HepG2 (cell line): ENCODE results near the gene SLC13A3. TPM values are rescaled to one million over a fixed set of nuclear protein-coding genes. Genes with fewer than 3 reads are reported as not detected.

Experiments
- CBX2 ChIP-seq, 2 experiments: fragments of 200-600 bp in 1 of 2; sonication (generic); formaldehyde crosslinking in 1 of 2; IDR thresholded peaks; 2 replicates each; pipeline versions ENCODE4 v1.7.0 to v1.8.1; 2018 to 2022; ENCODE audit warnings: low read depth in 2 of 2, low read length in 1 of 2, mild to moderate bottlenecking in 1 of 2, missing genetic modification reagents in 1 of 2
- CENPT ChIP-seq: sonication (generic); formaldehyde crosslinking; IDR thresholded peaks from 2 replicates; pipeline ENCODE4 v1.8.0; 2022; ENCODE audit warnings: low read depth, mild to moderate bottlenecking, moderate library complexity, missing genetic modification reagents
- CREBL2 ChIP-seq: sonication (generic); formaldehyde crosslinking; IDR thresholded peaks from 2 replicates; pipeline ENCODE4 v1.8.1; 2023; ENCODE audit warnings: missing genetic modification reagents, mild to moderate bottlenecking, borderline replicate concordance
- FOXK1 ChIP-seq: sonication (generic); formaldehyde crosslinking; IDR thresholded peaks from 2 replicates; pipeline ENCODE4 v1.4.0; 2020; ENCODE audit warnings: low read depth, missing genetic modification reagents, borderline replicate concordance
- GATA4 ChIP-seq: sonication (generic); IDR thresholded peaks from 2 replicates; pipeline ENCODE4 v1.6.1; 2016; ENCODE audit warnings: antibody characterized with exemption, low read depth, borderline replicate concordance
- HINFP ChIP-seq: sonication (generic); formaldehyde crosslinking; IDR thresholded peaks from 2 replicates; pipeline ENCODE4 v1.4.0; 2020; ENCODE audit warnings: low read depth, mild to moderate bottlenecking, missing genetic modification reagents
- HMGXB4 ChIP-seq, 2 experiments: sonication (generic) in 1 of 2; formaldehyde crosslinking in 1 of 2; IDR thresholded peaks; 2 replicates each; pipeline versions ENCODE4 v1.4.0 to v1.6.1; 2018 to 2020; ENCODE audit warnings: missing genetic modification reagents in 2 of 2, borderline replicate concordance in 1 of 2, low read depth in 1 of 2, mild to moderate bottlenecking in 1 of 2, missing biosample characterization in 1 of 2
- HNRNPLL ChIP-seq: fragments of 200-400 bp; formaldehyde crosslinking; IDR thresholded peaks from 2 replicates; pipeline ENCODE4 v1.6.1; 2017; ENCODE audit warnings: mild to moderate bottlenecking, low read depth, low read length; ENCODE audit not compliant: poor library complexity, severe bottlenecking
- KDM2A ChIP-seq: sonication (generic); formaldehyde crosslinking; IDR thresholded peaks from 2 replicates; pipeline ENCODE4 v1.4.0; 2020; ENCODE audit warnings: low read depth, missing genetic modification reagents, borderline replicate concordance
- KDM5A ChIP-seq: fragments of 200-600 bp; sonication (generic); IDR thresholded peaks from 2 replicates; pipeline ENCODE4 v1.7.0; 2018; ENCODE audit warnings: antibody characterized with exemption, mild to moderate bottlenecking, low read length, borderline replicate concordance
- MBD4 ChIP-seq: IDR thresholded peaks from 2 replicates; pipeline ENCODE4 v1.6.1; 2012; ENCODE audit warnings: low read length, inconsistent platforms, borderline replicate concordance
- NFYC ChIP-seq: IDR thresholded peaks from 2 replicates; pipeline ENCODE4 v1.6.1; 2016; ENCODE audit warnings: missing genetic modification reagents, missing compliant biosample characterization
- ONECUT2 ChIP-seq: sonication (generic); formaldehyde crosslinking; IDR thresholded peaks from 2 replicates; pipeline ENCODE4 v1.4.0; 2020; ENCODE audit warnings: missing genetic modification reagents
- RARA ChIP-seq: IDR thresholded peaks from 2 replicates; pipeline ENCODE4 v1.6.1; 2016; ENCODE audit warnings: missing genetic modification reagents, missing compliant biosample characterization
- RBAK ChIP-seq: sonication (generic); formaldehyde crosslinking; IDR thresholded peaks from 2 replicates; pipeline ENCODE4 v1.5.1; 2020; ENCODE audit warnings: mild to moderate bottlenecking, missing genetic modification reagents
- REL ChIP-seq: sonication (generic); formaldehyde crosslinking; conservative IDR thresholded peaks from 2 replicates; pipeline ENCODE4 v1.8.0; 2022; ENCODE audit warnings: mild to moderate bottlenecking, missing genetic modification reagents, moderate library complexity
- SALL1 ChIP-seq: sonication (generic); formaldehyde crosslinking; IDR thresholded peaks from 2 replicates; pipeline ENCODE4 v1.8.0; 2022; ENCODE audit warnings: mild to moderate bottlenecking, missing genetic modification reagents
- THAP8 ChIP-seq: sonication (generic); formaldehyde crosslinking; IDR thresholded peaks from 2 replicates; pipeline ENCODE4 v1.5.1; 2020; ENCODE audit warnings: missing genetic modification reagents, mild to moderate bottlenecking, borderline replicate concordance
- TRIM22 ChIP-seq: fragments of 450-650 bp; IDR thresholded peaks from 2 replicates; pipeline ENCODE4 v1.6.1; 2017
- ZNF17 ChIP-seq: sonication (generic); formaldehyde crosslinking; IDR thresholded peaks from 2 replicates; pipeline ENCODE4 v1.5.0; 2020; ENCODE audit warnings: mild to moderate bottlenecking, missing genetic modification reagents
- ZNF660 ChIP-seq: sonication (generic); formaldehyde crosslinking; IDR thresholded peaks from 2 replicates; pipeline ENCODE4 v1.5.1; 2020; ENCODE audit warnings: mild to moderate bottlenecking, low read depth, missing genetic modification reagents, borderline replicate concordance
- ZNF772 ChIP-seq: sonication (generic); formaldehyde crosslinking; IDR thresholded peaks from 2 replicates; pipeline ENCODE4 v1.5.0; 2020; ENCODE audit warnings: mild to moderate bottlenecking, missing genetic modification reagents
- ZNF83 ChIP-seq: sonication (generic); formaldehyde crosslinking; IDR thresholded peaks from 2 replicates; pipeline ENCODE4 v1.4.0; 2020; ENCODE audit warnings: missing genetic modification reagents, mild to moderate bottlenecking, borderline replicate concordance
- ZSCAN29 ChIP-seq: sonication (generic); formaldehyde crosslinking; conservative IDR thresholded peaks from 2 replicates; pipeline ENCODE4 v1.4.0; 2020; ENCODE audit warnings: mild to moderate bottlenecking, missing genetic modification reagents
- polyA plus RNA-seq, 8 experiments: library from polyadenylated mRNA; depleted of rRNA in 3 of 8; stranded (reverse) in 7 of 8; unstranded in 1 of 8; fragments of >200 nt; fragmentation: Illumina TruSeq in 4 of 8; extraction: Trizol in 4 of 8; gene quantifications; 2 replicates each; pipeline versions ENCODE4 v1.2.1 to v1.2.3, GENCODE V29; 2011 to 2016; ENCODE audit warnings: low read depth in 4 of 8, missing spikeins in 1 of 8, mixed read lengths in 1 of 8; ENCODE audit not compliant: insufficient read depth in 1 of 8
- total RNA-seq, 5 experiments: library from RNA; depleted of rRNA; stranded (reverse); fragments of >200 nt; fragmentation: Illumina TruSeq; extraction: Trizol; gene quantifications; 2 replicates each; pipeline ENCODE4 v1.2.3, GENCODE V29; 2016; ENCODE audit warnings: low read depth in 1 of 5

SLC13A3 gene
- total and polyA plus RNA-seq, 2 of the 13 experiments (the other 11 are each of a cell fraction or from before 2014, with no cell fraction given), result 66.5 to 76.0 TPM

- peak; percentile 89 for TF ChIP-seq KDM2A
- TF ChIP-seq CENPT (CRISPR knock-in tag), result peak; percentile 86; the same call in 1 of the 2 replicates
- TF ChIP-seq REL (CRISPR knock-in tag), result no peak; the same call in 1 of the 2 replicates
- peak; percentile 88 to 98; a peak in 3 of 4 replicates for TF ChIP-seq HMGXB4 (CRISPR knock-in tag; IDR thresholded peaks at IDR 0.05; ENCODE audit: borderline replicate concordance in 1 of 2, low read depth in 1 of 2)
- TF ChIP-seq SALL1, result peak; percentile 89
- peak; percentile 90 for TF ChIP-seq HNRNPLL
- TF ChIP-seq THAP8, result no peak
- no peak for TF ChIP-seq RBAK (CRISPR knock-in tag)
- TF ChIP-seq ZSCAN29 (CRISPR knock-in tag), result peak; percentile 78
- TF ChIP-seq MBD4, result no peak
- TF ChIP-seq KDM5A, result peak; percentile 15; the same call in 1 of the 2 replicates
- no peak for TF ChIP-seq ZNF772 (CRISPR knock-in tag)
- no peak for TF ChIP-seq ZNF660 (CRISPR knock-in tag)
- peak; percentile 53 for TF ChIP-seq HINFP
- TF ChIP-seq RARA, result 0 out of 2 replicates have a peak, but pooled peaks have one; percentile 4
- 0 out of 2 replicates have a peak, but pooled peaks have one; percentile 94 for TF ChIP-seq CREBL2 (CRISPR knock-in tag)
- TF ChIP-seq GATA4, result 0 out of 2 replicates have a peak, but pooled peaks have one; percentile 9
- no peak for TF ChIP-seq CBX2 (IDR thresholded peaks at IDR 0.05; ENCODE audit: low read depth, low read length)
- no peak for TF ChIP-seq CBX2 (CRISPR knock-in tag; IDR thresholded peaks at IDR 0.05; ENCODE audit: low read depth)
- no peak for TF ChIP-seq TRIM22
- peak; percentile 63; the same call in 1 of the 2 replicates for TF ChIP-seq ONECUT2 (CRISPR knock-in tag)
- TF ChIP-seq FOXK1 (CRISPR knock-in tag), result peak; percentile 12
- peak; percentile 90 for TF ChIP-seq ZNF83
- no peak for TF ChIP-seq NFYC (CRISPR knock-in tag)
- TF ChIP-seq ZNF17 (CRISPR knock-in tag), result no peak
Measured at GRCh38 chr20:46689082-46689753, 38.0 kb upstream of the SLC13A3 start, which contains the start of gene TP53RK (continued).
